ENCODE measurements around the gene COX20.

The COX20 gene

GRCh38 chr1:244881552-244882280 is 46.3 kb downstream of the COX20 start:
- DNase-seq, result no peak

DNA sequence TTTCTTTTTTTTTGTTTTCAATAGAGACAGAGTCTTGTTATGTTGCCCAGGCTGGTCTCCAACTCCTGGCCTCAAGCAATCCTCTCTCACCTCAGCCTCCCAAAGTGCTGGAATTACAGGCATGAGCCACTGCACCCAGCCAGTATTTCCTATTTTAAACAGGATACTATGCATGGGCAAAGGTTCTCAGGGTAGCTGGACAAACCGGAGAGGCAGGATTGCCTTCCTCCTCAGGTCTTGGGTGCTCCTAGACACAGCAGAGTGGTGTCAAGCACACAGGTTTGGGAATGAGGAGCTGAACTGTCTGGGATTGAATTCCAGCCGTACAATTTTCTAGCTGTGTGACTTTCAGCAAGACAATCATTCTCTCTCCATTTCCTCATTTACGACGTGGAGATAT is 51.8 kb downstream of the COX20 start:
- DNase-seq, result no peak

DNA sequence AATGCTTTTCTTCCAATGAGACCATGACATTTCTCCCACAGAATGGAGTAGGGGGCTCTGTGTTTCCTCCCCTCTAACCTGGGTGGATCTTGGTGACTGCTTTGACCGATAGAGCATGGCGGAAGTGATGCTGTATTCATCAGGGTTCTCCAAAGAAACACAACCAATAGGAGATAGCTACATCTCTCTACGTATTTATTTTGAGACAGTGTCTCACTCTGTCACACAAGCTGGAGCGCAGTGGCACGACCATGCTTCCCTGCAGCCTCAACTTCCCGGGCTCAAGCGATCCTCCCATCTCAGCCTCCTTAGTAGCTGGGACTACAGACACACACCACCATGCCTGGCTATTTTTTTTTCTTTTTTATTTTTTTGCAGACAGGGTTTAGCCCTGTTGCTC is 58.4 kb downstream of the COX20 start:
- DNase-seq, result no peak

Data from central memory CD4-positive, alpha-beta T cell (primary cell).